GM12892 (cell line): ENCODE results near the gene SMARCA2.

Experiments used
- POLR2A ChIP-seq: IDR thresholded peaks from 2 replicates; pipeline ENCODE4 v1.6.1; 2011; ENCODE audit warnings: low read depth, low read length, control low read depth
- POLR2AphosphoS5 ChIP-seq: IDR thresholded peaks from 2 replicates; pipeline ENCODE4 v1.6.1; 2011; ENCODE audit warnings: low read depth, low read length, control low read depth

- no peak; the same call in 1 of the 2 replicates for TF ChIP-seq POLR2A
- TF ChIP-seq POLR2AphosphoS5: no peak
Measured at GRCh38 chr9:2116073-2116472, 100.9 kb downstream of the SMARCA2 start.
